Stimulated activated CD8-positive, alpha-beta memory T cell treated with anti-CD3 and anti-CD28 coated beads, Interleukin-7, amount 100 ng/mL, for 24 hours (primary cell): Measurements from ENCODE around the gene KRTAP12-2.
"Not testable (repeated sequence)": the region's sequence is repeated elsewhere in the genome, so short reads cannot be mapped to it uniquely, and the experiment has no call there.

Experiments used
- DNase-seq: peaks from one replicate; pipeline ENCODE4 v3.0.0-alpha.2; 2020; ENCODE audit warnings: low read depth

KRTAP12-2 gene

GRCh38 chr21:44702111-44702972 lies 35.6 kb upstream of the KRTAP12-2 start:
- no peak for DNase-seq

- DNase-seq, result no peak
Observed at GRCh38 chr21:44701541-44701940, 34.8 kb upstream of the KRTAP12-2 start.

GRCh38 chr21:44701023-44701400 lies 34.3 kb upstream of the KRTAP12-2 start:
- DNase-seq, result no peak

GRCh38 chr21:44700101-44701022 lies 33.6 kb upstream of the KRTAP12-2 start:
- no peak for DNase-seq

- no peak for DNase-seq
Observed at GRCh38 chr21:44699502-44700001, 32.8 kb upstream of the KRTAP12-2 start.

GRCh38 chr21:44697811-44698734 lies 31.3 kb upstream of the KRTAP12-2 start:
- no peak for DNase-seq

GRCh38 chr21:44697172-44697810 lies 30.6 kb upstream of the KRTAP12-2 start, which contains the start of gene KRTAP10-12:
KRTAP10-12 (plus strand) TSS chr21:44697172; CDS start chr21:44697202, 30 bp downstream.
- DNase-seq, result not testable (repeated sequence)

- DNase-seq, result no peak
Observed at GRCh38 chr21:44696572-44696971, 29.8 kb upstream of the KRTAP12-2 start.

- no peak for DNase-seq
Observed at GRCh38 chr21:44695641-44696040, 28.9 kb upstream of the KRTAP12-2 start.

GRCh38 chr21:44695184-44695583 lies 28.5 kb upstream of the KRTAP12-2 start:
- DNase-seq, result no peak

GRCh38 chr21:44694776-44695175 lies 28.0 kb upstream of the KRTAP12-2 start:
- DNase-seq, result no peak

- no peak for DNase-seq
Observed at GRCh38 chr21:44692798-44693512, 26.2 kb upstream of the KRTAP12-2 start.

- no peak for DNase-seq
Observed at GRCh38 chr21:44691686-44692085, 25.0 kb upstream of the KRTAP12-2 start.

- DNase-seq, result not testable (repeated sequence)
Observed at GRCh38 chr21:44689740-44690139, 23.0 kb upstream of the KRTAP12-2 start.

GRCh38 chr21:44687671-44688070 lies 20.9 kb upstream of the KRTAP12-2 start:
- DNase-seq, result no peak

- no peak for DNase-seq
Observed at GRCh38 chr21:44686843-44687561, 20.3 kb upstream of the KRTAP12-2 start.

- no peak for DNase-seq
Observed at GRCh38 chr21:44686000-44686781, 19.5 kb upstream of the KRTAP12-2 start.

GRCh38 chr21:44685050-44685449 lies 18.3 kb upstream of the KRTAP12-2 start:
- not testable (repeated sequence) for DNase-seq

GRCh38 chr21:44684483-44684882 lies 17.8 kb upstream of the KRTAP12-2 start:
- no peak for DNase-seq
